Stomach (tissue), 9 donors: Measurements from ENCODE around the gene APOL1. TPM values are rescaled to one million over a fixed set of nuclear protein-coding genes. Genes with fewer than 3 reads are reported as not detected.

Source experiments
- DNase-seq, 2 donors: peaks; one replicate each; pipeline versions ENCODE4 v3.0.0 to v3.0.0-alpha.2; 2013 to 2019
- H3K27ac ChIP-seq, 5 donors: fragments of 200-600 bp in 4 of 5; sonication (generic) in 4 of 5; one replicate each; pipeline ENCODE4 v1.5.1; 2013 to 2019; ENCODE audit warnings: mild to moderate bottlenecking in 1 of 5, moderate library complexity in 1 of 5
- H3K27me3 ChIP-seq, 3 donors: fragments of 200-600 bp; sonication (generic); one replicate each; pipeline ENCODE4 v1.5.1; 2017 to 2019; ENCODE audit warnings: mixed run types in 1 of 3
- H3K36me3 ChIP-seq, 4 donors: fragments of 200-600 bp; sonication (generic); 1 replicate in 3 of 4; 2 replicates in 1 of 4; pipeline ENCODE4 v1.5.1; 2016 to 2019
- H3K4me1 ChIP-seq, 4 donors: fragments of 200-600 bp; sonication (generic); one replicate each; pipeline ENCODE4 v1.5.1; 2016 to 2019
- H3K4me3 ChIP-seq, 4 donors: fragments of 200-600 bp; sonication (generic) in 3 of 4; one replicate each; pipeline ENCODE4 v1.5.1; 2016 to 2019; ENCODE audit warnings: mild to moderate bottlenecking in 1 of 4
- H3K9me3 ChIP-seq, 4 donors: fragments of 200-600 bp; sonication (generic); one replicate each; pipeline ENCODE4 v1.5.1; 2016 to 2019
- CTCF ChIP-seq, 7 experiments: fragments of 450-650 bp in 4 of 7; fragments of 200-600 bp in 3 of 7; sonication (generic) in 3 of 7; IDR thresholded peaks; one replicate each; pipeline ENCODE4 v1.5.1; 2016 to 2019; ENCODE audit warnings: antibody characterized with exemption in 7 of 7, control low read depth in 2 of 7, mild to moderate bottlenecking in 1 of 7
- EP300 ChIP-seq: sonication (generic); formaldehyde crosslinking; IDR thresholded peaks from one replicate; pipeline ENCODE4 v1.6.1; 2017; ENCODE audit warnings: antibody characterized with exemption
- POLR2A ChIP-seq, 4 donors: fragments of 450-650 bp; IDR thresholded peaks; one replicate each; pipeline ENCODE4 v1.6.1; 2016; ENCODE audit warnings: antibody characterized with exemption in 4 of 4, control low read depth in 2 of 4, mild to moderate bottlenecking in 1 of 4, moderate library complexity in 1 of 4
- POLR2AphosphoS5 ChIP-seq, 3 donors: sonication (generic); formaldehyde crosslinking; IDR thresholded peaks; one replicate each; pipeline ENCODE4 v1.6.1; 2016; ENCODE audit warnings: antibody characterized with exemption in 3 of 3
- WGBS, 5 donors: extraction: QIAGEN DNeasy Blood & Tissue Kit in 3 of 5; methylation state at CpG; one replicate each; pipeline versions ENCODE4 v1.1.5 to v1.1.7; 2013 to 2018; 5-methylcytosine and 5-hydroxymethylcytosine counted together
- intact Hi-C: fragments of 100-400 bp; cut with DNase I; formaldehyde crosslinking; loops from one replicate; pipeline ENCODE4 v1.15.1; 2023; ENCODE audit warnings: low total_unique reads
- polyA plus RNA-seq, 3 donors: library from polyadenylated mRNA; stranded (reverse); fragments of 200-250 nt; gene quantifications; one replicate each; pipeline ENCODE4 v1.2.3, GENCODE V29; 2013
- total RNA-seq, 5 donors: library from RNA; depleted of rRNA; stranded (reverse); fragments of >200 nt; gene quantifications; one replicate each; pipeline versions ENCODE4 v1.1.0 to v1.2.3, GENCODE V29; 2014 to 2016
- donor health status: healthy with polysubstance abuse.
- donor health status: Bipolar disorder and iron deficiency.
- donor health status: healthy.

APOL1 gene
- total and polyA plus RNA-seq, 8 donors = 5.2 to 87.5 (median 38.5) TPM

GRCh38 chr22:36284171-36284571, 31.2 kb downstream of the APOL1 start:
- Histone ChIP-seq H3K36me3 (peaks cover 79 to 99% (median 95%) of the 10 kb centered on the region in 4 donors), H3K27ac (no peak overlapping the region), H3K27me3 (no peaks in the 10 kb centered on the region), H3K4me1 (peaks cover 0 to 26% (median 10%) of the 10 kb centered on the region in 4 donors), H3K4me3 (no peak overlapping the region), H3K9me3 (no peaks in the 10 kb centered on the region)
- intact Hi-C loops = no loop called here
- no peak for DNase-seq
- WGBS, 5 donors = 90 to 95% (median 92%) methylated on average over 24 of the region's 24 CpGs
- TF ChIP-seq POLR2AphosphoS5 (IDR thresholded peaks at IDR 0.05) (no peak), POLR2A (IDR thresholded peaks at IDR 0.05) (no peak), CTCF (IDR thresholded peaks at IDR 0.05) (no peak), EP300 (no peak)

- intact Hi-C loops = no loop called here
- Histone ChIP-seq H3K4me3 (no peak overlapping the region), H3K9me3 (no peaks in the 10 kb centered on the region), H3K4me1 (peaks cover 0 to 26% (median 13%) of the 10 kb centered on the region in 4 donors), H3K27ac (peak overlapping the region in 4 of 5 donors; percentile 57 to 79 (median 66)), H3K36me3 (peaks cover 88 to 100% (median 99%) of the 10 kb centered on the region in 4 donors), H3K27me3 (no peaks in the 10 kb centered on the region)
- no peak for DNase-seq
- WGBS, 5 donors = 60 to 68% (median 64%) methylated on average over 1 to 12 of the region's 12 CpGs
- TF ChIP-seq EP300 = no peak
- TF ChIP-seq POLR2A (IDR thresholded peaks at IDR 0.05) = no peak
- TF ChIP-seq CTCF (IDR thresholded peaks at IDR 0.05) = no peak
- no peak for TF ChIP-seq POLR2AphosphoS5 (IDR thresholded peaks at IDR 0.05)
Measured at GRCh38 chr22:36285017-36285416, 32.1 kb downstream of the APOL1 start.

GRCh38 chr22:36285545-36285944, 32.6 kb downstream of the APOL1 start:
- intact Hi-C loops = no loop called here
- 81 to 90% (median 89%) methylated on average over 20 to 21 of the region's 21 CpGs for WGBS, 5 donors
- DNase-seq = no peak

More at GRCh38 chr22:36285545-36285944, 32.6 kb downstream of the APOL1 start:
- TF ChIP-seq POLR2AphosphoS5 (IDR thresholded peaks at IDR 0.05) = no peak
- TF ChIP-seq CTCF (IDR thresholded peaks at IDR 0.05) = no peak
- no peak for TF ChIP-seq EP300
- no peak for TF ChIP-seq POLR2A (IDR thresholded peaks at IDR 0.05)
- H3K36me3 ChIP-seq = peaks cover 88 to 99% (median 98%) of the 10 kb centered on the region in 4 donors
- peaks cover 0 to 26% (median 12%) of the 10 kb centered on the region in 4 donors for H3K4me1 ChIP-seq
- no peaks in the 10 kb centered on the region for H3K9me3 ChIP-seq
- peak overlapping the region in 4 of 5 donors; percentile 57 to 79 (median 66) for H3K27ac ChIP-seq
- H3K27me3 ChIP-seq = no peaks in the 10 kb centered on the region
- no peak overlapping the region for H3K4me3 ChIP-seq
